ENCODE measurements around the gene CSH2. TPM values are rescaled to one million over a fixed set of nuclear protein-coding genes. Genes with fewer than 3 reads are reported as not detected.

CSH2 gene
- total and polyA plus RNA-seq, 2 of the 13 experiments (the other 11 are each of a cell fraction or from before 2014, with no cell fraction given), result not detected

DNA sequence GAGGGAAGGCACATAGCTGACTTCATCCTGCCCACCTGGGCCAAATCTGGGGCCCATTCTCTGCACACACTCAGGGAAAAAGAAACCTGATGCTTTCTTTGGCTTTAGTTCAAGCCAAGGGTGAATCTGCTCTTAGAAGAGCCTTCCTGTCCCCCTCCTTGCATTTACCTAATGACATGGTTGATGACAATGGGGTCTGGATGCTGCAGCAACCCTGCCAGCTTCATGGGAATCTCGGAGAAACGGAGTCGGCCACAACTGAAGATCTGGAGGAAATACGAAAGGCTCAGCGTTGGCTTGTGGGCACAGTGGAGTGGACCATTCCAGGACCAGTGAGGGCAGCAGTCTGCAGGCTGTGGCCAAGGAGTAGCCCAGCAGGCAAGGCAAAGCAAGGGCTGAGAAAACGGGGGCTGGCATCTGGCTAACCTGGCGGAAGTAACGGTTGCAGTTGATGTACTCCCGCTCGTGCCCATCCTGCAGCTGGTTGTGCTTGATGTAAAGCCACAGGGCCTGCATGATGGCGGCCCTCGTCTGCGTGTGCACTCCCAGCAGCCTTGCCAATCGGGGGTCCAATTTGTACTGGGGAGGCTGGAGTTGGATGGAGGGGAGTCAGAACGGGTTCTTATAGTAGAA, 39.6 kb downstream of the CSH2 start (continued):
- TF ChIP-seq ZNF326 (CRISPR knock-in tag; IDR thresholded peaks at IDR 0.05; ENCODE audit: borderline replicate concordance) (no peak), PAF1 (CRISPR knock-in tag; IDR thresholded peaks at IDR 0.05) (peak; percentile 56; the same call in 1 of the 2 replicates), ZNF660 (CRISPR knock-in tag; IDR thresholded peaks at IDR 0.05; ENCODE audit: borderline replicate concordance, low read depth) (no peak), KDM2A (CRISPR knock-in tag; IDR thresholded peaks at IDR 0.05; ENCODE audit: borderline replicate concordance, low read depth) (0 out of 2 replicates have a peak, but pooled peaks have one; percentile 18), ZNF629 (CRISPR knock-in tag; conservative IDR thresholded peaks at IDR 0.05) (no peak)

DNA sequence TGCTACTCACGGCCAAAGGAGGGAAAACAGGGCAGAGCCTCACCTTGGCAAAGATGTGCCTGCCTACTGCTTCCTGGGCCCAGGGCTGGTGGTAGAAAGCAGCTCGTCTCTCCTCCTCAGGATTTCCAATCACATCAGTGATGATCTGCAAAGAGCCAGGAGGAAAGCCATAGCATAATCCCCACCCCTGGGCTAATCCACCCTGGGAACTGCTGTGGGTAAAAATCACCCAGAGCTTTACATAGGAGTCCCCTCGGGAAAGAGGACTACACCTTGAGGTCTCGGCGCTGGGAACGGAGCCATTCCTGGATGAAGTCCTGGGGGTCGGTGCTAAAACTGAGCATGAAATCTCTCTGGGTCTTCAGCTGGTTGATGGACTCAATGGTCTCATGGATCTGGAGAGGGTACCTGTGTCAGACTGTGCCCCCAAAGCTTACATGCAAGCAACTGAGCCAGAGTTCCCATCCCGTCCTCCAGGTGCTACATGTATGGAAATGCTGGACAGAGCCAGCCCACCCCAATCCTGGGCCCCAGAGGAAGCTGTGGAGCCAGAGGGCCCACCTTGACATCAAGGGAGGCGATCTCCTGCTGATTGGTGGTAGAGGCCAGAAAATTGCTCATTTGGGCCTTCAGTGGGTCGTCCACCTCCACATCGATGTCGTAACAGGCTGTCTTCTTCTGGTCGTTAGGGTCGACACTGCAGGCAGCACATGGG, 40.3 kb downstream of the CSH2 start:
- 94% methylated on average over 12 of the region's 14 CpGs for WGBS (ENCODE audit: low lambda C conversion rate)
- no peaks in the 10 kb centered on the region for H3K27me3 ChIP-seq (ENCODE audit: control insufficient read depth in 1 of 2, insufficient read depth in 2 of 2, low read length in 2 of 2)
- no TSS peak for BruUV-seq (replicated peaks)
- DNase-seq (ENCODE audit: low spot score), result no peak
- no peak overlapping the region for H3K4me3 ChIP-seq (replicated peaks in 1 of 3; ENCODE audit: insufficient read depth in 1 of 3, low read depth in 2 of 3, low read length in 3 of 3)
- no peak overlapping the region for H3K4me2 ChIP-seq (ENCODE audit: low read depth, low read length)
- peaks cover 62 to 87% of the 10 kb centered on the region in 2 experiments for H3K36me3 ChIP-seq (replicated peaks in 1 of 2; ENCODE audit: control insufficient read depth in 1 of 2, insufficient read depth in 2 of 2, low read length in 2 of 2)
- 0 out of 2 replicates have a peak, but pooled peaks cover 2% of the 10 kb centered on the region for H4K20me1 ChIP-seq (ENCODE audit: insufficient read depth, low read length)
- no peak for FAIRE-seq
- in situ Hi-C loops (cut with HindIII; ENCODE audit: extremely low pct_ligation_motif_present, low pct_unique_long_range_greater_than_20kb), result no loop called here
- ChIA-PET POLR2A (interaction anchor here (0.9 to 5.2 kb wide), 4 partner anchors 8 to 211 kb away, joined by 3 to 30 read pairs (median 4); partner anchors contain the start of genes CCDC47, DDX42, MAP3K3 and SMARCD2), CTCF (ENCODE audit: low intra/inter-chr PET ratio, low total read pairs) (no interaction called here)
- no peak for ATAC-seq
- peaks cover 17% of the 10 kb centered on the region for H3K4me1 ChIP-seq (ENCODE audit: insufficient read depth, low read length)
- intact Hi-C loops (cut with micrococcal nuclease; ENCODE audit: unreplicated experiment), result no loop called here
- peaks cover 26% of the 10 kb centered on the region for H3K79me2 ChIP-seq (ENCODE audit: insufficient read depth, low read length)
- H3K27ac ChIP-seq (ENCODE audit: extremely low read length, insufficient read depth, low read length), result no peak overlapping the region
- H3K9me3 ChIP-seq (ENCODE audit: low read length), result no peaks in the 10 kb centered on the region
- no peak overlapping the region for H2AFZ ChIP-seq (ENCODE audit: low read length)
- H3K9ac ChIP-seq (ENCODE audit: insufficient read depth, low read depth, low read length), result no peak overlapping the region
- TF ChIP-seq, protein P1, sequence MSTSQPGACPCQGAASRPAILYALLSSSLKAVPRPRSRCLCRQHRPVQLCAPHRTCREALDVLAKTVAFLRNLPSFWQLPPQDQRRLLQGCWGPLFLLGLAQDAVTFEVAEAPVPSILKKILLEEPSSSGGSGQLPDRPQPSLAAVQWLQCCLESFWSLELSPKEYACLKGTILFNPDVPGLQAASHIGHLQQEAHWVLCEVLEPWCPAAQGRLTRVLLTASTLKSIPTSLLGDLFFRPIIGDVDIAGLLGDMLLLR (CRISPR knock-in tag; IDR thresholded peaks at IDR 0.05), result 0 out of 2 replicates have a peak, but pooled peaks have one; percentile 32
- TF ChIP-seq POLR2A (IDR thresholded peaks at IDR 0.05; ENCODE audit: insufficient read depth in 1 of 2, low read depth in 2 of 2, low read length in 2 of 2), result 0 out of 4 replicates have a peak, but pooled peaks of 1 of the 2 experiments have one; percentile 14
- TF ChIP-seq POLR2G (IDR thresholded peaks at IDR 0.05; ENCODE audit: low read depth, low read length), result 0 out of 2 replicates have a peak, but pooled peaks have one; percentile 10
- TF ChIP-seq ZBTB21 (CRISPR knock-in tag; IDR thresholded peaks at IDR 0.05), result no peak
- no peak for TF ChIP-seq SIX1 (CRISPR knock-in tag; IDR thresholded peaks at IDR 0.05; ENCODE audit: borderline replicate concordance)
- TF ChIP-seq, protein P2, sequence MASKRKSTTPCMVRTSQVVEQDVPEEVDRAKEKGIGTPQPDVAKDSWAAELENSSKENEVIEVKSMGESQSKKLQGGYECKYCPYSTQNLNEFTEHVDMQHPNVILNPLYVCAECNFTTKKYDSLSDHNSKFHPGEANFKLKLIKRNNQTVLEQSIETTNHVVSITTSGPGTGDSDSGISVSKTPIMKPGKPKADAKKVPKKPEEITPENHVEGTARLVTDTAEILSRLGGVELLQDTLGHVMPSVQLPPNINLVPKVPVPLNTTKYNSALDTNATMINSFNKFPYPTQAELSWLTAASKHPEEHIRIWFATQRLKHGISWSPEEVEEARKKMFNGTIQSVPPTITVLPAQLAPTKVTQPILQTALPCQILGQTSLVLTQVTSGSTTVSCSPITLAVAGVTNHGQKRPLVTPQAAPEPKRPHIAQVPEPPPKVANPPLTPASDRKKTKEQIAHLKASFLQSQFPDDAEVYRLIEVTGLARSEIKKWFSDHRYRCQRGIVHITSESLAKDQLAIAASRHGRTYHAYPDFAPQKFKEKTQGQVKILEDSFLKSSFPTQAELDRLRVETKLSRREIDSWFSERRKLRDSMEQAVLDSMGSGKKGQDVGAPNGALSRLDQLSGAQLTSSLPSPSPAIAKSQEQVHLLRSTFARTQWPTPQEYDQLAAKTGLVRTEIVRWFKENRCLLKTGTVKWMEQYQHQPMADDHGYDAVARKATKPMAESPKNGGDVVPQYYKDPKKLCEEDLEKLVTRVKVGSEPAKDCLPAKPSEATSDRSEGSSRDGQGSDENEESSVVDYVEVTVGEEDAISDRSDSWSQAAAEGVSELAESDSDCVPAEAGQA (IDR thresholded peaks at IDR 0.05; ENCODE audit: low read depth), result no peak
- TF ChIP-seq, protein P2 (CRISPR knock-in tag; IDR thresholded peaks at IDR 0.05; ENCODE audit: borderline replicate concordance), result no peak
- peak; percentile 46; the same call in 1 of the 2 replicates for TF ChIP-seq RBFOX2 (IDR thresholded peaks at IDR 0.05; ENCODE audit: low read depth, low read length)
- no peak for TF ChIP-seq PRPF4 (IDR thresholded peaks at IDR 0.05; ENCODE audit: low read depth, low read length, poor library complexity, severe bottlenecking)
- TF ChIP-seq RBM22 (optimal IDR thresholded peaks at IDR 0.05; ENCODE audit: low read length), result peak; percentile 41
